ENCODE results near the gene KRT3. TPM values are rescaled to one million over a fixed set of nuclear protein-coding genes. Genes with fewer than 3 reads are reported as not detected.
"Not testable (repeated sequence)": the region's sequence is repeated elsewhere in the genome, so short reads cannot be mapped to it uniquely, and the experiment has no call there.

KRT3 gene
- total RNA-seq, 1 donor from 2014 or later = not detected

DNA sequence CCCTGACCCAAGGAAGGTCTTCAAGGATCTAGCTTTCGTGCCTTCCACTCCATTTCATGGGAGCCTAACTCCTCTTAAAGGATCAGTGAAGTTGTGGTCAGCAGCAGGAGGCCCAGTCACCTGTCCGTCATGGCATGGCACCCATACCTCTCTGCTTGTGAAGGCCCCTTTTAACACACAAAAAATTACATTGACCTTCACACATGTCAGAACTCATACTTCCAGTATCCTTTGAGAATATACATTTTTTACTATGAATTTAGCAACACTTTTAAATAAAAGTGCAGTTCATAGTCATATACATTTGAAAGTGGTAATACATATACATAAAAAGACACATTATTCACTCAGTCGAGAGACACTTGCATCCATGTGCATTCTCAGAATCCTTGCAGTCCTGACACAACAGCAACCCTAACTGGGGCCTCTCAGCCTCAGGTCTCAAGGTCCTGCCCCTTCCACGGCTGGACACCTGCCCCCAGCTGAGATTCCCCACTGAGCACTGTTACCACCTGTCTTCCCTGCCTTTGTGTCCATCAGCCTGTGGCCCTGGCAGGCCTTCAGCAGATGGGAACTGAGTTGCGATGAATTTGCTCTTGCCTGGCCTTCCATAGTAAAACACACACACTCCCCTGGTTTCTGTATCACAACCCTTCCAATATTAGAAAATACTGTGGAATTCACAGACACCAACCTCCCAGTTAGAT, 3.7 kb upstream of the KRT3 start:
- FAIRE-seq (no peak), DNase-seq (ENCODE audit: low spot score in 2 of 2) (no peak)

DNA sequence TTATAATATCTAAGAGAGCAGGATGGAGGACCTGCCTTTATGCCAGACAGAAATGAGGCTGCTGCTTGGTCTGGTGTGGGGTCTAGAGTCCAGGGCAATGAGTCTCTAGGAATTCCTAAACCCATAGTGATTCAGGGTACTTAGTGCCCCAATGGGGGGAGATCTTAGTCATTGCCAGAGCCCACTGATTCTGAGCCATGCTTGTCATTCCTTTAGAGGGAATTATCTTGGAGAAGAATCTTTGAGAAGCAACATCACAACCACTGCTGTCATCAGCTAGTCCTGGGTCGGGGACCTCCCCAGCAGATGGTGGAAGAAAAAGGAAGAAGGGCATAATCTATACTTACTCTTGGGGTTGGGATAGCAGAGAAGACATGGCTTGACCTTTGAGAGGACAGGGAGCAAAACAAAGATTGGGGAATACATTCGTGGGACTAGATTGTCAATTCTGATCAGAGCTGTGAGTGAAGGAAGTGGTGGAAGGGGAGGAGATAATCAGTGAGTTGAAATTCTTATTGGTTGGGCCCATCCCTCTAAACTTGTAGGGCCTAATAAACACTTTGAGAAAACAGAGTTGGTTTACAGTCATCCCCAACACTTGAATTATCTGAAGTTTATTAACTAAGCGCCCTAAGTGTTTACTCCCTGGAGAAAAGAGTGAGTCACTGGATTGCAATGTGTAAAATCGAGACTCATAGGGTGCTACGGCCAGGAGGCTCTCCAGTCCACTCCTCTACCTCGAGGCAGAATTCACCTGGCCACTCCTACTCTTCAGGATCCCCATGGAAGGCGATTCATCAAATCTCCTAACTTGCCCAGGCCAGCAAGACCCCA, 3.0 kb upstream of the KRT3 start:
- no peak for FAIRE-seq
- no peak for DNase-seq (ENCODE audit: low spot score in 2 of 2)

DNA sequence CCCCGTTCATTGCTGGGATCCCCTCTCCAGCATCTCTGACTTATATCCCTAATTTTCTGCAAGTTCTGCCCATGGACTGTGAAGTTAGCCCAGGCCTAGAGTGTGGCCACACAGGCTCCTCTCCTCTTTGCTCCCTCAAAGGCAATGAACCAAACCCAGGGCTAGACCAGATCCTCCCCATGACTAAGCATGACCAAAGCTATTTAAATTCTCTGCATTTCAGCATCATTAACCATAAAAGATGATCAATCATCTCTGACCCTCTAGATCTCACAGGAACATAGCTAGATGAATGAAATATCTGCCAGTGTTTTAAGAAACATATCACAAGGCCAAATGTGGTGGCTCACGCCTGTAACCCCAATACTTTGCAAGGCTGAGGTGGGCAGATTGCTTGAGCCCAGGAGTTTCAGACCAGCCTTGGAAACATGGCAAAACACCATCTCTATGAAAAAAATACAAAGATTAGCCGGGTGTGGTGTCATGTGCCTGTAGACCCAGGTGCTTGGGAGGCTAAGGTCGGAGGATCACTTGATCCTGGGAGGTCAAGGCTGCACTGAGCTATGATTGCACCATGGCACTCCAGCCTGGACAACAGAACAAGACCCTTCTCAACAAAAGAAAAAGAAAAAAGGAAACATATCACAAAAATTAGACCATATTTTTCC, 2.2 kb upstream of the KRT3 start:
- DNase-seq (ENCODE audit: low spot score in 2 of 2) = no peak
- FAIRE-seq = no peak

DNA sequence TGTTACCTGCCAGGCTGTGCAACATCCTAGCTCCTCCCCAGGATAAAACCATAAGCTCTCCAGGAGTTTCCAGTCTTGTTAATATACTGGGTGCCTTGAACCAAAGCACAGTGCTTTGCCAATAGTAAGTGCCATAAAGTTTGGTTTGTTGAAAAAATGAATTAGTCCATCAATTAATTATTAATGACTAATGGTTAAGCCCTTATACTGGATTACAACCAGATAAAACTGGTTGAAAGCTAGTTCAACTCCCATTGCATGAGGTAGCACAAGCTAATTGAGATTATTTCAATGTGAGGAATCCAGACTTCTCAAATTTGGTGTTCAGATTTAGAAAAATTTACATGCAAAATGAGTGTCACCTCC, 1.6 kb upstream of the KRT3 start:
- DNase-seq (ENCODE audit: low spot score in 2 of 2) (no peak), FAIRE-seq (no peak)

DNA sequence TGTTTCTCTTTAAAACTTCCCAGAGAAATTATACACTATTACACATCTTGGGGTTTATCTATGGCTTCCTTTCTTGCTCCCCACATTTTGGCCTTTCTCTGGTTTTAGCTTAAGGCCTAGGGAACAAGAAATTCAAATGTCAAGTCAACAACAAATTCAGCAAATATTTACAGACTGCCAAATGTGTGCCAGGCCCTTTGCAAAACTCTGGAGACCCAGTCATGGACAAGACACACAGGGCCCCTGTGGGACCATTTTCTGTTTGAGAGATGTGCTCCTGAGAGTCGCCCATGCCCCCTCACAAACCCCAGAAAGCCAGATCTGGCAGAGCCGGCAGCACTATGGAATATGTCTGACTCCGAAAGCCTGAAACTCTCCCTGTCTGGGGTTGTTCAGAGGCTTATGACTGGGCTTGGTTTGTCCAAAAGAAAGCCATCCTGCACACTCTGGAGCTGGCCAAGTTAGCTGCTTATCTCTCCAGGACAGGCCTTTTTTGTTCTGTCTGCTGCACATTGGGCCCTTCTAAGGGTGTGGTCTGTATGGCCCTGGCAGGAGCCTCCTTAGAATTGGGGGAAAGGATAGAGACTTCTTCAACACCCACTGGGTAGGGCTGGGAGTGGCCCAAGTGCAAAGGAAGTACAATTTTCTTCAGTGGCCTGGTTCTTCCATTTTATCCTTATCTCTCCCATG, 1.1 kb upstream of the KRT3 start:
- no peak for FAIRE-seq
- DNase-seq (ENCODE audit: low spot score in 2 of 2) = no peak

DNA sequence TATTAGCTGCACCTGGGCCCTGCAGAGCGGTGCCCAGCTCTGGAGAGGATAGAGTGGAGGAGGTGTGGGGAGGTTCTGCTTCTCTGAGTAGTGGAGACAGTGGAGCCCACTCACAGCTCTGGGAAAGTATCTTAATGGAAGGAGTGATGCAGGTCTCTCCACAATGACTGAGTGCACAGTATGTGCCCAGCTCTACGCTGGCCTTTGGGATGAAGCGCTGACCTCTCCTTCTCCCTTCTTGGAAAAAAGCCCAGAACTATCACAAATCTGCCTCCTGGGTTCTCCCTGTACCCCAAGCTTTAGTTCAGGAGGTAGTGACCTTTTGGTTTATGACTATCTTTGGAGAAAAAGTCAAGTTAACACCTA, 495 bp upstream of the KRT3 start:
- FAIRE-seq = no peak
- DNase-seq (ENCODE audit: low spot score in 2 of 2) = no peak

DNA sequence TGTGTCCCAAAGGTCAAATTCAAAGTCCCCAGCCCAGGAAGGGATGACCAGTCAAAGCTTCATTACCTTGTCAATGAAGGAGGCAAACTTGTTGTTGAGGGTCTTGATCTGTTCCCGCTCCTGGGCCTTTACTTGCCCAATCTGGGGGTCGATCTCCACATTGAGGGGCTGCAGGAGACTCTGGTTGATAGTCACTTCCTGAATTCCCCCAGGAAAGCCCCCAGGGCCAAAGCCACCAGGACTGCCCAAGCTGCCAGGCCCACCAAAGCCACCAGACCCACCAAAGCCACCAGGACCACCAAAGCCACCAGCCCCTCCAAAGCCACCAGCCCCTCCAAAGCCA, 614 bp downstream of the KRT3 start:
- not testable (repeated sequence) for FAIRE-seq; DNase-seq (ENCODE audit: low spot score in 2 of 2)

DNA sequence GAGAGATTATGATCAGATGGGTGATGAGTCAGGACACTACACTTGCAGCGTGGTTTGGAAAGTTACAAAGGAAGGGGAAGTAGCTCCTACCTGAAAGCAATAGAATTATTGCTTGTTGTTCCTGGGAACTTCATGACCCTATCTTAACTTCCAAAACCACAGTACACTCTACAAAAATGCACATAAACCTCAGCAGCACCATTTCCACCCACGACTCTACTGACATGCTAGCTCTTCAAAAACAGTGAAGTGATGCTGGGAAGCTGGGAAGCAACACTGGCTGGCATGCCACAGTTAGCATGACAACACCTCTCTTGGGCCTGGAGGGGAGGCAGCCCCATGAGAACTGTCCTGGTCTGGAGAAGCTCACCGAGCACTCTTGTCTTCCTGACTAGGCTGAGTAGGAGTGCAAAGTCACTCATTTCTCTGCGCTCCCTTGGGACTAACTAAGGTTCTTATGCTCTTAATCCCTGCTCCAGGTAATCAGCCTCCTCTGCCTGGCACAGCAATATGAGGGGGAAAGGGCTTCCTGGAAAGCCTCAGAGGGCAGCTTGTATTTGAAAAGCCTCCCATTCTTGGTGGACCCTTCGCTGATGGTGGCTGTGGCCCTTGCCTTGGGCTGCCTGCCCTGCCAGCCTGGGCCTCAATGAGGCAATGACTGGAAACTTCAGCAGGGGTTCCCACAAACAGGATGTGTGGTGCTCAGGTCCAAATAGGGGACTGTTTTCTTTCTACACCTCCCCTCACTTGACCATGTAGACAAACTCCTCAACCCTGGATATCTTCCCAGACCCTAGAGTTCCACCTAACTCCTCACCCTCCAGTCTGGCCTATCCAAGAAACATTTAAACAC, 1.2 kb downstream of the KRT3 start:
- FAIRE-seq = no peak

DNA sequence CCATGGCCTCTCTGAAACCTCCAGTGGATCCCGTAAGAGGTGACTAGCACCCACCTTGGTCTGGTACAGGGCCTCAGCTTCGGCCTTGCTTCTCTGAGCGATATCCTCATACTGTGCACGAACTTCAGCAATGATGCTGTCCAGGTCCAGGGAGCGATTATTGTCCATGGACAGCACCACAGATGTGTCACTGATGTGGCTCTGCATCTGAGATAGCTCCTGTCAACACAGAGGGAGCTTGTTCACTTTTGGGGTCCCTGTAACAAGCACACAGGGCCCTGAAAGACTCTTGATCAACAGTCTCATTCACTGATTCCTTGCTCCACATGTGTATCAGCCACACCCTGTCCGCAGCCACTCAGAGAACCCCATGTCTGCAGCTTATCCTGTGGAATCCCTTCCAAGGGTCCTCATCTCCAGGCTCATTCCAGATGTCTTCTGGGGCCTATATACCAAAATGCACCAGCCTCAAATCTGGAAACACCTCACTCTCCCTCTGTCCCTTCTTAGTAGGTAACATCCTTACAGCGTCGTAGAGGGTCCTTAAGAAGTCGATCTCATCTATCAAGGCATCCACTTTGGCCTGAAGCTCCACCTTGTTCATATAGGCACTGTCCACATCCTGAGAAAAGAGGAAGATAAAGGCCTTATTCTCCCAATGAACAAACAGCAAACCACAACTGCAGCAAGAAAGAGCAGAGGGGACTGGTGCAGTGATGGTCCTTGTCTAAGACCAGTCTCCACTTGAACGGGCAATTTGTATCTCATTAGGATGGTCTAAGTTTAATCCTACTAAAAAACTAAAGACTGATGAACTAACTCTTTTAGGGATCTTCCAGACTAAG, 3.5 kb downstream of the KRT3 start:
- FAIRE-seq (no peak), DNase-seq (ENCODE audit: low spot score in 2 of 2) (no peak)

More for the DNA sequence above, 1.2 kb downstream of the KRT3 start:
- DNase-seq (ENCODE audit: low spot score in 2 of 2) = no peak

DNA sequence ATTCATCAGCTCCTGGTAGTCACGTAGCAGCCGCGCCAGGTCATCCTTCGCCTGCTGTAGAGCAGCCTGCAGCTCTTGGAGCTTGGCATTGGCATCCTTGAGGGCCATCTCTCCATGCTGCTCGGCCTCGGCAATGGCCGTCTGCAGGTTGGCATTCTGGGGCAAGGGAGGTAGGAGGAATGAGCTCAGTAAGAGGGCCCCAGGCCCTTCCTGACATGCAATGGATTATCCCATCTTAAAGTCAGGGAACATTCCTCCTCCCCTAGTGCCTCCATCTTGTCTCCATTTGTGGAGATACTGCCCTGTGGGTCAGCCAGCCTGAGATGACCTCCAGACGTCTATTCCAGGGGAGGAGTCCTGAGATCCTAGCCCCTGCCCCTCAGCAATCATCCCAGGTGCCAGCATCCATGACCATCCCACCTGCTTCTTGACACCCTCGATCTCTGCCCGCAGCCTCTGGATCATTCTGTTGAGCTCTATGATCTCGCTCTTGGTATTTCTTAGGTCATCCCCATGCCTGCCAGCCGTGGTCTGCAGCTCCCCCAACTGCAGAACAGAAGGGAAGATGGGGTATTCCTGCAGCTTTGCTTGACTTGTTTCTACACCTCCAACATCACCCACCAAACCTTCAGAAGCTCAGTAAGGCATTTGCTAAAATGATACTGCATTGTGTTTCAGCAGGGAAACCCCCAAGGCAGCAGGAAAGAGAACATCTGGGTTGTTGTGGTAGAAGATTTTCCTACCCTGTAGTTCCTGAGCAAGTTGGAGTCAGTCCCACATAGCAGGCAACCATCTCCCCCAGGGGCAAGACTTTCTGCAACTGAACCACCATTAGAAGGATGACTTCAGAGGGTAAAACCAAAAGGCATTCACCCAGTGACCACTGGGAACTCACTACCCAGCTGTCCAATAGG, 4.4 kb downstream of the KRT3 start:
- no peak for DNase-seq (ENCODE audit: low spot score in 2 of 2)
- no peak for FAIRE-seq

DNA sequence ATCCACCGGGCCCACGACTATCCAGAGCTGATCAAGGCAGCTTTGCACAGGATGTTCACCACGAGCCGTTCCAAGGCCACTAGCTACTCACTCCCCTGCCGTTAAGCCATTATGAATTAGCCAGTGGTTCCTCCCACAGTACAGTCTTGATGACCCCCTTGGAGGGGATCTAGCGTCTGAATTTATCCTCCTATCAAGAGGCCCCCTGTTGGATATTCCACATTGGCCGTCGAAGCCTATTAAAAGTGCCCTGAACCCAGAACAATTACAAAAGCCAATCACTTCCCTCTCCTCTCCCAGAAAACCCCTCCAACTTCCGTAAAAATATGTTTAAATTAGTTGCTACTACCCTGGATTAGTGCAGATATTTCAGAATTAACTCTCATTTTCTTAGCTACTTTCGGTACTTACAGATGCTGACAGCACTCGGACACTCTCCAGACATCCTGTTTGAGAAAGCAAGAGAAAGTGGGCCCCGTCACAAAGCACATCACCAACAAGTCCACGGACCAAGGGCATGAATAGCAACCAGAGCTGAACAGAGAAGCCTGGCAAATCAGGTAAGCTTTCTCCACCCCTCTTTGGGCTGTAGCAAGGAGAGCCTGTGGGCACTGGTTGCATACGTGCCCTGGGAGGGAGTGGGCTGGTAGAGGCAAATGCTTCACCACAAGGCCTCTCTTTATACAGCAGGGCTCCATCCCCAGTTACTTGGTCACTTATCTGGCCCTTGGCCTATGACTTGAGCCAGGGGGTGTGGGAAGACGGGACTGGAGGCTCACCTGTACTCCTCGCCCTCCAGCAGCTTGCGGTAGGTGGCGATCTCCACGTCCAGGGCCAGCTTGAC, 5.3 kb downstream of the KRT3 start:
- FAIRE-seq (no peak), DNase-seq (ENCODE audit: low spot score in 2 of 2) (no peak)

DNA sequence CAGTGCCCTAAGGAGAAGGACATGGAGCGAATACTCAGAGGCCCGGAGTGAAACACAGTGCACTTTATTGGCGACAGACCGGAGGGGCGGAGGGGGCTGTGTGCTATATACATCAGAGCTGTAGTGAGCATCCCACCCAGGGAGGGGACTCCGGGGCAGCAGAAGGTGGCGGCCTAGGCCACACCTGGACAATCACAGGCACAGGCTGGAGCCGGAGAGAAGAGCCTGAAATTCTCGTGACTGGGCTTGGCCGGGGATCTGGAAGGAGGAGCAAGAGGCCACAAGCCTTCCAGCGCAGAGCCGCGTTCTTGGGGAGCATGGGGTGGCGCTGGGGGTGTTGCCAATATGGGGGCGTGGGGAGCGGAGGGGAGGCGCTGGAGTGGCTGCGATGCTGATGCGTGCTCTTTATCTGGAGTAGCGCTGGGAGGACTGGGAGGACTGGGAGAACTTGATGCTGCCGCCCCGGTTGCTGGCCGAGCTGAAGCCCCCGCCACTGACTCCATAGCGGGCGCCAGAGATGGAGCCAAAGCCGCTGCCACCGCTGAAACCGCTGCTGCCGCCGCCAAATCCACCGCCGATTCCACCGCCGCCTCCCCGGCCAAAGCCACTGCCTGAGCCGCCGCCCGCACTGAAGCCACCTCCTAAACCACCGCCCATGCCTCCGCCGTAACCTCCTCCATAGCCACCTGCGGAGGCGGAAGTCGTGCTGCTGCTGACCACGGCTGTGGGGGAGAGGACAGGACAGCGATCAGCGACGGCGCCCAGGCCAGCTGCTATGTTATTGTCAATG, 6.1 kb downstream of the KRT3 start:
- no peak for FAIRE-seq
- DNase-seq (ENCODE audit: low spot score in 2 of 2) = peak in 1 of 2 donors; percentile 58

DNA sequence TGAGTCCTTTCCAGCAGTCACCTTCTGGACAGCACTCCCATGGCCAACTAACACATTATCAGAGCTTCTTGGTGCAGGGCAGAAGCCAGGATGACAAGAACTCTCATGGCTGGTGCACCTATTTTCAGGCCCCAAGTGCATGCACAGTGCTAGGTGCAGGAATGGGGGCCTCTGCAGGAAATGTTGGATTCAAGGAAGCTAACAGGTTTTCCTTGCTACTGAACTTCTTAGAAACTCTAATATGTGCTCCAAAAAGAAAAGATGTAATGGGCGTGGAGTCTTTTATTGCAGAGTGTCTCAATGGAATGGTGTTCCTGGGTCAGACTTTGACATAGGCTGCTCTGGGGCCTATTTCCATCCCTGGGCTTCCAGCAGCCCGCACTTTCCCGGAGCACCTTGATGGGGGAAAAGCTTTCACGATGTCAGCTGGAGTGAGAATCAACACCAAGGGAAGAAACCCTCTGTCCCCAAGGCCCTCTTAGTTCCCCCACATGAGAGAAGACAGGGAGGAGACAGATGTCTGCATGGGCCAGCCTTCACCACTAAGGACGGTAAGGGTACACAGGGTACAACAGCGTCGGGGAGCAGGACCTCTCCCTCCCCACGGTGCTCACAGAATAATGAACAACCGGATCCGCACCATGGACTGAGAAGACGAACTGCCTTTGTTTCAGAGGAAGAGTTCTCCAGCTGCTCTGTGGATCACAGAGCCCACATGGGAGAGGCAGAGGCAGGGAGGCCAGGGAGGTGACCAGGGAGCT, 6.9 kb downstream of the KRT3 start:
- FAIRE-seq (no peak), DNase-seq (ENCODE audit: low spot score in 2 of 2) (no peak)

DNA sequence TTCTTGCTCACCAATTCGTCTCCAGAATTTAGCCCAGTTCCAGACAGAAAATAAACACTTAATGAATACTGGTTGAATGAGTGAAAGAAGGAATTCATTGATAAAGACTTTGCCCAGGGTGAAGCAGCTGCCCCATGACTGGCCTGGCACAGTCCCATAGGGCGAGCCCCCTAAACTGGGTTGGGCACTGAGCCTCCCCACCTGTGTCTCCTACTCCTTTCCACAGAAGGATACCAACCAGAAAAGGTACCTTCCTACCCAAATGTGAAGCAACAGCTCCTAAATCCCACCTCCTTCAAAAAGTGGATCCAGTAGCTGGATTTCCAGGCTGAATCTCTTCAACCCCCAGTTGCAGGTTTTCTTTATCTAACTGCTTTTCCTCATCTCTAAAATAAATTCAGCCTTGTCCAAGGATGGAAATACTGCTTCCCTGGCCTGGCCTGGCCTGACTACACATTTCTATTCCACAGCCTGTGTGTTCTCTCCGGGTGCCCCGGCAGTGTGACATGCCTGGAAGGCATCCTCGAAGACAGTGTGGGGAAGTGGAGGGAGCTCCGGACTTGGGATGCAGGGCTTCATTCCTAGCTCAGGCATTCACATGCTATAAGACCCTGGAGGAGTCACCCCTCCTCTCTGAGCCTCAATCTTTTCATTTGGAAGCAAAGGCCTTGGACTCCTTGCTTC, 7.6 kb downstream of the KRT3 start:
- FAIRE-seq (no peak), DNase-seq (ENCODE audit: low spot score in 2 of 2) (no peak)
